Stomach smooth muscle (tissue), 2 donors: Measurements from ENCODE around the gene HACL1.

Experiments used
- H3K27ac ChIP-seq: one replicate; pipeline ENCODE4 v1.7.0; 2013; ENCODE audit warnings: mild to moderate bottlenecking, low read length, inconsistent platforms
- H3K27me3 ChIP-seq, 2 donors: one replicate each; pipeline ENCODE4 v1.7.0; 2013; ENCODE audit warnings: low read length in 2 of 2; ENCODE audit not compliant: insufficient read depth in 2 of 2, control insufficient read depth in 1 of 2
- H3K36me3 ChIP-seq, 2 donors: one replicate each; pipeline ENCODE4 v1.7.0; 2013; ENCODE audit warnings: low read length in 2 of 2; ENCODE audit not compliant: control insufficient read depth in 2 of 2, insufficient read depth in 2 of 2
- H3K4me1 ChIP-seq: one replicate; pipeline ENCODE4 v1.7.0; 2013; ENCODE audit warnings: low read length; ENCODE audit not compliant: control insufficient read depth, insufficient read depth
- H3K4me3 ChIP-seq, 2 donors: one replicate each; pipeline ENCODE4 v1.7.0; 2013; ENCODE audit warnings: low read length in 2 of 2
- H3K9ac ChIP-seq, 2 donors: one replicate each; pipeline ENCODE4 v1.7.0; 2013; ENCODE audit warnings: low read length in 2 of 2, mild to moderate bottlenecking in 1 of 2
- H3K9me3 ChIP-seq, 2 donors: one replicate each; pipeline ENCODE4 v1.7.0; 2013; ENCODE audit warnings: low read length in 2 of 2; ENCODE audit not compliant: control insufficient read depth in 2 of 2
- donor health status: healthy.
- donor health status: Pancreatic carcinoma.

HACL1 gene

DNA sequence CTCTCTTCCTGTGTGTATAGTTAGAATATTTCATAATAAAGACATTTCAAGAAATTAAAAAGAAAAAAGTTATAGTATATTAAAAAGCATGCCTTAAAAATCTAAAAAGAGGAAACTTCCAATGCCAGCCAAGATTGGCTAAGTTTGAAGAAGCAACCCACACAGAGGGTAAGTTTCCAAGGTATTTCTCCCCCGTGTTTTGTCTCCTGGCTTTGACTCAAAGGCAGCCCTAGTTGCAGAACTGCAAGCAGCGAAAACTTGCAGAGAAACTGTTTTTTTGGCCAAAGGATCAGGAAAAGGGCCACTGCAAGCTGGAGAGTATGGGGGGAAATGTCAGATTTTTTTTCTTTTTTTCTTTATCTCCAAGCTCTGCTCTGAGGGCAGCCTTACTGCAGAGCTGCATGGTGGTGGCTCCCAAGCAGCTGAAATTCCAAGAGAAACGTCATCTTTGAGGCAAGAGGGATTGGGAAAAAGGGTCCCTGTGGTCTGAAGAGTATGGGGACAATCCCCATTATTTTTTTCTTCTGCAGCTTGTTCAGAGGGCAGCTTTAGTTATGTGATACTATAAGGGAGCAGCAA is 23.0 kb downstream of the HACL1 start:
- Histone ChIP-seq H3K27me3 (no peaks in the 10 kb centered on the region), H3K9me3 (no peaks in the 10 kb centered on the region), H3K4me1 (no peaks in the 10 kb centered on the region), H3K27ac (no peak overlapping the region), H3K4me3 (no peak overlapping the region), H3K9ac (no peak overlapping the region), H3K36me3 (peaks cover 11 to 14% of the 10 kb centered on the region in 2 donors)

- Histone ChIP-seq H3K36me3 (peaks cover 11 to 20% of the 10 kb centered on the region in 2 donors), H3K27ac (no peak overlapping the region), H3K4me3 (no peak overlapping the region), H3K4me1 (no peaks in the 10 kb centered on the region), H3K27me3 (no peaks in the 10 kb centered on the region), H3K9me3 (no peaks in the 10 kb centered on the region), H3K9ac (no peak overlapping the region)
Measured at GRCh38 chr3:15576475-15576874, 24.9 kb downstream of the HACL1 start.

DNA sequence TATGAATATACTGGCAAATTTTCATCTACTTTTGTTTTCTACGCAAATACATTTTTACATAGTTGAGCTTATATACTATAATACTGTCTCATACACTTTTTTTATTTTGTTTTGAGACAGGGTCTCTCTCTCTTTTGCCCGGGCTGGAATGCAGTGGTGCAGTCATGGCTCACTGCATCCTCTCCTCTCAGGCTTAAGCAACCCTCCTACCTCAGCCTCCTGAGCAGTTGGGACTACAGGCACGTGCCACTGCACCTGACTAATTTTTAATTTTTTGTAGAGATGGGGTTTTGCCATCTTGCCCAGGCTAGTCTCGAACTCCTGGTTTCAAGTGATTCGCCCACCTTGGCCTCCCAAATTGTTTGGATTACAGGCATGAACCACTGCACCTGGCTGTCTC is 25.9 kb downstream of the HACL1 start:
- Histone ChIP-seq H3K9me3 (no peaks in the 10 kb centered on the region), H3K4me1 (no peaks in the 10 kb centered on the region), H3K36me3 (peaks cover 15 to 24% of the 10 kb centered on the region in 2 donors), H3K27me3 (no peaks in the 10 kb centered on the region), H3K9ac (no peak overlapping the region), H3K27ac (no peak overlapping the region), H3K4me3 (no peak overlapping the region)

- Histone ChIP-seq H3K9me3 (no peaks in the 10 kb centered on the region), H3K27ac (no peak overlapping the region), H3K27me3 (no peaks in the 10 kb centered on the region), H3K4me1 (no peaks in the 10 kb centered on the region), H3K9ac (no peak overlapping the region), H3K36me3 (peaks cover 29 to 35% of the 10 kb centered on the region in 2 donors), H3K4me3 (no peak overlapping the region)
Measured at GRCh38 chr3:15572138-15572537, 29.2 kb downstream of the HACL1 start.

DNA sequence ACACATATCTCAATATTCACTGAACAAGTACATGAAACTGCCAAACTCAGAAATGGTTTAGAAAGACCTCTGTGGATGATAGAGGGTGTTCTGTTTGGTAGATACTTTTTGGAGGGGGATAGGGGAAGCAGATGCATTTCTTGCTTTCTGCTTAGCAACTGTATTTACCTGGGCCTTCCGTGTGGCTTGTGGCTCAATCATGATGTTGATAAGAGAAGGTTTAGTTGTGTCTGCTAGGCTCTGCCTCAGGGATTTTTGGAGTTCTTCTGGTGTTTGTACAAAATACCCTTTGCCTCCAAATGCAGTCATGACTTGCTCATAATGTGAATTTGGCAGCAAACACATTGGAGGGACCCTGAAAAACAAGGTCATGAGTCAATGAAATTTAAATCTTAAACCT is 38.2 kb downstream of the HACL1 start:
- Histone ChIP-seq H3K4me1 (no peaks in the 10 kb centered on the region), H3K36me3 (peaks cover 42 to 45% of the 10 kb centered on the region in 2 donors), H3K4me3 (no peak overlapping the region), H3K27ac (no peak overlapping the region), H3K27me3 (no peaks in the 10 kb centered on the region), H3K9me3 (no peaks in the 10 kb centered on the region), H3K9ac (no peak overlapping the region)

GRCh38 chr3:15562560-15562959 is 38.8 kb downstream of the HACL1 start:
- H3K4me3 ChIP-seq = no peak overlapping the region
- no peaks in the 10 kb centered on the region for H3K27me3 ChIP-seq
- no peaks in the 10 kb centered on the region for H3K4me1 ChIP-seq
- H3K9ac ChIP-seq = no peak overlapping the region
- H3K27ac ChIP-seq = no peak overlapping the region
- H3K36me3 ChIP-seq = peaks cover 36 to 39% of the 10 kb centered on the region in 2 donors
- H3K9me3 ChIP-seq = no peaks in the 10 kb centered on the region

- no peaks in the 10 kb centered on the region for H3K27me3 ChIP-seq
- H3K4me3 ChIP-seq = no peak overlapping the region
- H3K9ac ChIP-seq = no peak overlapping the region
- no peaks in the 10 kb centered on the region for H3K4me1 ChIP-seq
- H3K36me3 ChIP-seq = peaks cover 19 to 25% of the 10 kb centered on the region in 2 donors
- H3K27ac ChIP-seq = no peak overlapping the region
- no peaks in the 10 kb centered on the region for H3K9me3 ChIP-seq
Measured at GRCh38 chr3:15558581-15558980, 42.8 kb downstream of the HACL1 start.

- Histone ChIP-seq H3K9ac (no peak overlapping the region), H3K27ac (no peak overlapping the region), H3K36me3 (peaks cover 10 to 20% of the 10 kb centered on the region in 2 donors), H3K27me3 (no peaks in the 10 kb centered on the region), H3K4me3 (no peak overlapping the region), H3K4me1 (no peaks in the 10 kb centered on the region), H3K9me3 (no peaks in the 10 kb centered on the region)
Measured at GRCh38 chr3:15557511-15557946, 43.8 kb downstream of the HACL1 start.

DNA sequence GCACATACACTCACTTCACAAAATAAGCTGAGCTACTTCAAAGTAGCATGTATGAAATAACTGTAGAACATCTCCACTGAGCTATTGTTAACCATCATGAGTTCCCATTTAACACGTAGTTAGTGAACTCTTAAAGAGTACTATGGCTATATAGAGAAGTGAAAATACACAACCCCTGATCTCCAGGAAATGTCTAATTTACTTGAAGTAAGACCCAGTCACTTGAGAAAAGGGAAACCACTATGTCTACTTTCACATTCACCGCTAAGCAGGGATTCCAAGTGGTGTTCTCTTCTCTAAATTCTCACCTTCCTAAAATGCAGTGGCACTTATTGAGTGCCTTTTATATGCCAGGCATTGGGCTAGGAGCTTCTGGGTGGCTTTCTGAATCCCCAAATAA is 44.9 kb downstream of the HACL1 start:
- H3K36me3 ChIP-seq = peaks cover 12 to 14% of the 10 kb centered on the region in 2 donors
- H3K27me3 ChIP-seq = no peaks in the 10 kb centered on the region
- H3K4me3 ChIP-seq = no peak overlapping the region
- no peaks in the 10 kb centered on the region for H3K4me1 ChIP-seq
- H3K27ac ChIP-seq = no peak overlapping the region
- no peak overlapping the region for H3K9ac ChIP-seq
- no peaks in the 10 kb centered on the region for H3K9me3 ChIP-seq

- Histone ChIP-seq H3K4me1 (no peaks in the 10 kb centered on the region), H3K4me3 (no peak overlapping the region), H3K9ac (no peak overlapping the region), H3K9me3 (no peaks in the 10 kb centered on the region), H3K27me3 (no peaks in the 10 kb centered on the region), H3K36me3 (peaks cover 7 to 9% of the 10 kb centered on the region in 2 donors), H3K27ac (no peak overlapping the region)
Measured at GRCh38 chr3:15553749-15554148, 47.6 kb downstream of the HACL1 start.

DNA sequence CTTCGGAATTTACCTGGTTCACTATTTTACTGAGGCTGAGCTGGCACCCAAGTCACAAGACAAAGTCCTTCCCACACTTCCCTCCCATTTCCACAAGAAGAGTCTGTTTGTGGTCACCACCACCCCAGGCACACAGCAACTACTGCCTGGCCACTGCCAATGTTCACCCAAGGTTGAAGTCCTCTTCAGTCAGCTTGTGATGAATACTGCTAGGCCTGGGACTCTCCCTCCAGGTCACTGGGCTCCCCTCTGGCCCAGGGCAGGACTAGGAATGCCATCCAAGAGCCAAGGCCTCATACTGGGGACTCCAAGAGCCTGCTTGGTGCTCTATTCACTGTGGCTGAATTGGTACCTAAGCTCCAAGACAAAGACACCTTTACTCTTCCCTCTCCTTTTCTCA is 49.5 kb downstream of the HACL1 start:
- no peak overlapping the region for H3K4me3 ChIP-seq
- no peaks in the 10 kb centered on the region for H3K4me1 ChIP-seq
- H3K27ac ChIP-seq = no peak overlapping the region
- H3K9me3 ChIP-seq = no peaks in the 10 kb centered on the region
- peaks cover 7 to 9% of the 10 kb centered on the region in 2 donors for H3K36me3 ChIP-seq
- no peak overlapping the region for H3K9ac ChIP-seq
- H3K27me3 ChIP-seq = no peaks in the 10 kb centered on the region
